Measurements from ENCODE around the gene ZNRF3.

The ZNRF3 gene

DNA sequence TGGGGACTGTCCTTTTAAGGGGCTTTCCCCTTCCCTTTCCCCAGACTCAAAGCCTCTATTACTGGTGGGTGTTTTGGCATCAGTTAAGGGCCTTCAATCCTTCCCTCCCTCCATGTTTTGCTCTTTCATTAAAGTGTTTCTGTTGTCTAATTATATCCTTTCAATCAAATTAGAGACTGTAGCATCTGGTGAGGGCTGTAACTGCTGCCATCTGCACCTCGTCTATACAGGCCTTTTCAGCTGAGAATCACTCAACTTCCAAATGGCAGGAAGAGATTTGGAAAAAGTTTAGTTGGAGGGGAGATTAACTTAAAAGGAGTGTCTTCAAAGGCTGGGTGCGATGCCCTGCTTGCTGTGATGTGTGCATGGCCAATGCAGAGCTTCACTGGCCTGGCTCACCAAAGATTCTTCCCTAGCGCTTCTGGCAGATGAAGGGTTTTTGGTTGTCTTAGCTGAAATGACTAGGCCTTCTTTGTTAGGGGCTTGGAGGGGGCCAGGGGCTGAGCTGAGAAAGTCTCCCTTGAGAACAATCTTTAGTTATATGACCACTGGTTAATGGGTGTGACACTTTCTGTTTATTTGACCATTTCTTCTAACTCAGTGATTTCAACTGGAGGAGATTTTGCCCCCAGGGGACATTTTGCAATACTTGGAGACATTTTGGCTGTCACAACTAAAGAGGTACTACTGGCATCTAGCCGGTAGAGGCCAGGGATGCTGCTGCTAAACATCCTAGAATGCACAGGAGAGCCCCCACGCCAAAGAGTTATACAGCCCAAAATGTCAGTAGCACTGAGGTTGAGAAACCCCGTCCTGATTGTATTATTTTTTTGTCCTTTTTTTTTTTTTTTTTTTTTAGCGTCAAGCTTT is 197.0 kb downstream of the ZNRF3 start:
- no peak for TF ChIP-seq FOXP2 (optimal IDR thresholded peaks at IDR 0.05; ENCODE audit: borderline replicate concordance, extremely low read depth, extremely low read length, insufficient read depth)
- TF ChIP-seq POLR2AphosphoS5 (IDR thresholded peaks at IDR 0.05; ENCODE audit: low read depth, low read length), result no peak
- TF ChIP-seq SIN3A (IDR thresholded peaks at IDR 0.05; ENCODE audit: borderline replicate concordance, insufficient read depth, low read length), result no peak
- no peak for TF ChIP-seq TAF1 (IDR thresholded peaks at IDR 0.05; ENCODE audit: borderline replicate concordance, insufficient read depth, low read length)
- TF ChIP-seq, protein P1, sequence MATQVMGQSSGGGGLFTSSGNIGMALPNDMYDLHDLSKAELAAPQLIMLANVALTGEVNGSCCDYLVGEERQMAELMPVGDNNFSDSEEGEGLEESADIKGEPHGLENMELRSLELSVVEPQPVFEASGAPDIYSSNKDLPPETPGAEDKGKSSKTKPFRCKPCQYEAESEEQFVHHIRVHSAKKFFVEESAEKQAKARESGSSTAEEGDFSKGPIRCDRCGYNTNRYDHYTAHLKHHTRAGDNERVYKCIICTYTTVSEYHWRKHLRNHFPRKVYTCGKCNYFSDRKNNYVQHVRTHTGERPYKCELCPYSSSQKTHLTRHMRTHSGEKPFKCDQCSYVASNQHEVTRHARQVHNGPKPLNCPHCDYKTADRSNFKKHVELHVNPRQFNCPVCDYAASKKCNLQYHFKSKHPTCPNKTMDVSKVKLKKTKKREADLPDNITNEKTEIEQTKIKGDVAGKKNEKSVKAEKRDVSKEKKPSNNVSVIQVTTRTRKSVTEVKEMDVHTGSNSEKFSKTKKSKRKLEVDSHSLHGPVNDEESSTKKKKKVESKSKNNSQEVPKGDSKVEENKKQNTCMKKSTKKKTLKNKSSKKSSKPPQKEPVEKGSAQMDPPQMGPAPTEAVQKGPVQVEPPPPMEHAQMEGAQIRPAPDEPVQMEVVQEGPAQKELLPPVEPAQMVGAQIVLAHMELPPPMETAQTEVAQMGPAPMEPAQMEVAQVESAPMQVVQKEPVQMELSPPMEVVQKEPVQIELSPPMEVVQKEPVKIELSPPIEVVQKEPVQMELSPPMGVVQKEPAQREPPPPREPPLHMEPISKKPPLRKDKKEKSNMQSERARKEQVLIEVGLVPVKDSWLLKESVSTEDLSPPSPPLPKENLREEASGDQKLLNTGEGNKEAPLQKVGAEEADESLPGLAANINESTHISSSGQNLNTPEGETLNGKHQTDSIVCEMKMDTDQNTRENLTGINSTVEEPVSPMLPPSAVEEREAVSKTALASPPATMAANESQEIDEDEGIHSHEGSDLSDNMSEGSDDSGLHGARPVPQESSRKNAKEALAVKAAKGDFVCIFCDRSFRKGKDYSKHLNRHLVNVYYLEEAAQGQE (IDR thresholded peaks at IDR 0.05; ENCODE audit: insufficient read depth in 1 of 2, low read depth in 2 of 2, low read length in 2 of 2), result no peak

DNA sequence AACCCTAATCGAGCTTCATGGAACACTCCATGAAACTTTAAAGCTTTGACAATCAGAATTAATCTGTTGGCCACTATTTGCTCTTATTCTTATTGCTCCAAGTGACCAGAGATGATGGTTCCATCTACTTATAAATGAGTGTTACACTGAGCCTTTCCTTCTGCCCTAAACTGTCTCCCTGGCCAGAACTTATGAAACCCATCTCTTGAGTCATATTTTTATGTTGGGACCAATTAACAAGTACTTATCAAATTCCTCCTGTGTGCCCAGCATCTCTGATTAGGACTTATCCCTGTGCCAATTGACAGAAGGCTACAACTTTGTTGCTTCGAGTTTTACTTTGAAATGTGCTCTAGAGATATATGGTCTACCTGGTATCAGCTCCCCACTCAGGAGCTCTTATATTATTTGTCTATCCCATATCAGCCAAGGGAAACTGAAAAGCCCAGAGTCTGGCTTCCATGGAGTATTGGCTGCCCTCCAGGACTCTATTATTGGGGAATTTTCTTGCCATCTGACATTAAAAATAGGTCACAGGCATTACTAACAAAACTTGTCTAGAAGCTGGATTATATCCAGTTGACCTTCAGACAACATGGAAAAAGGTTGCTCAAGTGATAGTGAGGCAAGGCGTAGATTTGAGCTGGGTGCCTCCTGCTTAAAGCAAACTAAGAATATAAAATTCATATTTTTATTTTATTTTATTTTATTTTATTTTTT is 198.3 kb downstream of the ZNRF3 start:
- TF ChIP-seq, protein P1 (IDR thresholded peaks at IDR 0.05; ENCODE audit: insufficient read depth in 1 of 2, low read depth in 2 of 2, low read length in 2 of 2), result no peak
- TF ChIP-seq FOXP2 (optimal IDR thresholded peaks at IDR 0.05; ENCODE audit: borderline replicate concordance, extremely low read depth, extremely low read length, insufficient read depth), result no peak
- no peak for TF ChIP-seq TAF1 (IDR thresholded peaks at IDR 0.05; ENCODE audit: borderline replicate concordance, insufficient read depth, low read length)
- no peak for TF ChIP-seq SIN3A (IDR thresholded peaks at IDR 0.05; ENCODE audit: borderline replicate concordance, insufficient read depth, low read length)
- TF ChIP-seq POLR2AphosphoS5 (IDR thresholded peaks at IDR 0.05; ENCODE audit: low read depth, low read length), result no peak

DNA sequence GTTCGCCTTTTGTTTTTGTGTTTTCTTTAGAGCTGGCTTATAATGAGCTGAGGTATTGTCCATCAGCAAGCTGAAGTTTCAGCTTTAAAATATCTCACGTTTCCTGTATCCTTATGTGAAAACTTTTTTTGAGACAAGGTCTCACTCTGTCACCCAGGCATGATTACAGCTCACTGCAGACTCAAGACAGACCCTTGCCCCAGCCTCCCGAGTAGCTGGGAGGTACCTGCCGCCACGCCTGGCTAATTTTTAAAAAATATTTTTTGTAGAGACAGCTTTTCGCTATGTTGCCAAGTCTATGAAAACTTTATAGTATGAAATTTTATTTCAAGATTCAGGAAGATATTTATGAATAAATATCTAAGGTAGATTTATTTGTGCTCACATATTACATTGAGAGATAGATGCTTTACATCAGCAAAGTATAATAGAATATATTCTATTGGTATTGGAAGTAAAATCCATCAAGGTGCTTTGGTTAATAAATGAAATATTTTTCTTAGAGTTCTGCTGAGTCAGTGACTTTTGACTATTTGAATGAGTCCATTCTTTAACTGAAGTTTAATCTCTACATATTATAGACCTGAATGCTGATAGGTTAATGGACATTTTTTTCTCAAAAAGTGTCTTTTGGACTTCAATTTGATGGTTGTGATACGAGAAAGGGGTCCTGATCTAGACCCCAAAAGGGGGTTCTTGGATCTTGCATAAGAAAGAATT is 199.6 kb downstream of the ZNRF3 start:
- TF ChIP-seq FOXP2 (optimal IDR thresholded peaks at IDR 0.05; ENCODE audit: borderline replicate concordance, extremely low read depth, extremely low read length, insufficient read depth) (no peak), SIN3A (IDR thresholded peaks at IDR 0.05; ENCODE audit: borderline replicate concordance, insufficient read depth, low read length) (no peak)

DNA sequence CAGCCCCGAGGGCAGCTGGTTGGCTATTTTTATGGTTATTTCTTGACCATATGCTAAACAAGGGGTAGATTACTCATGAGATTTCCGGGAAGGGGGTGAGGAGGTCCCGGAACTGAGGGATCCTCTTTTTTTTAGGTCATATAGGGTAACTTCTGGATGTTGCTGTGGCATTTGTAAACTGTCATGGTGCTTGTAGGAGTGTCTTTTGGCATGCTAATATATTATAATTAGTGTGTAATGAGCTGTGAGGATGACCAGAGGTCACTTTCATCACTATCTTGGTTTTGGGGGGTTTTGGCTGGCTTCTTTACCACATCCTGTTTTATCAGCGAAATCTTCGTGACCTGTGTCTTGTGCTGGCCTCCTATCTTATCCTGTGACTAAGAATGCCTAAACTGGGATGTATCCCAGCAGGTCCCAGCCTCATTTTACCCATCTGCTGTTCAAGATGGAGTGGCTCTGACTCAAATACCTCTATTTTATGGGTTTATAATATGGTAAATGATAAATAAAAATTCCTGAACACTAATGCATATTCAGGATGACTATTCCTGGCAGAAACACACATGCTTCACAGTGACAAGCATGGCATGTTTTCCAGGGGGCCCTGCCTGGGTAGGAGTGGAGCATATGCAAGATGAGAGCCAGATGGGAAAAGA is 200.7 kb downstream of the ZNRF3 start:
- no peak for TF ChIP-seq SIN3A (IDR thresholded peaks at IDR 0.05; ENCODE audit: borderline replicate concordance, insufficient read depth, low read length)
- no peak for TF ChIP-seq FOXP2 (optimal IDR thresholded peaks at IDR 0.05; ENCODE audit: borderline replicate concordance, extremely low read depth, extremely low read length, insufficient read depth)
- no peak for TF ChIP-seq TAF1 (IDR thresholded peaks at IDR 0.05; ENCODE audit: borderline replicate concordance, insufficient read depth, low read length)
- TF ChIP-seq, protein P1 (IDR thresholded peaks at IDR 0.05; ENCODE audit: insufficient read depth in 1 of 2, low read depth in 2 of 2, low read length in 2 of 2), result no peak
- TF ChIP-seq POLR2AphosphoS5 (IDR thresholded peaks at IDR 0.05; ENCODE audit: low read depth, low read length), result no peak

DNA sequence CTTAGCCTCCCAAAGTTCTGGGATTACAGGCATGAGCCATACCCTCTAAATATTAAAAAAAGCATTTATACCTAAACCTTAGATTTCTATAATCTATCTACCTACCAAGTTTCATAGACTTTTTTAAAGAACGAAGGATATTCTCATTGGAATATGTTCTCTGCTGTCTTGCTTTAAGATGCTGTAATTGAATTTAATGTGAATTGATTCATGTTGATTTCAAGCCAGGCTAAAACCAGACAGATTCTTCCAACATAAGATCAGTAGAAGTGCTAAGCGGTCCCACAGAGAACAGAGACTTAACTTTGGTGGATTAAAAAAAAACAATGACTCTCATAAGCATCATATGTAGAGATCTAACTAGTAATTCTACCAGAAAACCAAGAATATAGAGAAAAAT is 203.6 kb downstream of the ZNRF3 start:
- TF ChIP-seq POLR2AphosphoS5 (IDR thresholded peaks at IDR 0.05; ENCODE audit: low read depth, low read length), result no peak

Data from PFSK-1 (cell line).